ENCODE results near the gene ITPR1.

Gene ITPR1

GRCh38 chr3:4763604-4764247 lies 270.6 kb downstream of the ITPR1 start:
- DNase-seq, result no peak

GRCh38 chr3:4765212-4765611 lies 272.1 kb downstream of the ITPR1 start:
- no peak for DNase-seq

- no peak for DNase-seq
These were observed 273.1 kb downstream of the ITPR1 start for GRCh38 chr3:4766263-4766662.

GRCh38 chr3:4766716-4767499 lies 273.8 kb downstream of the ITPR1 start:
- DNase-seq, result no peak

GRCh38 chr3:4768021-4768420 lies 274.9 kb downstream of the ITPR1 start:
- DNase-seq, result no peak

- DNase-seq, result no peak
These were observed 275.4 kb downstream of the ITPR1 start for GRCh38 chr3:4768521-4768920.

GRCh38 chr3:4770561-4770960 lies 277.4 kb downstream of the ITPR1 start:
- no peak for DNase-seq

- no peak for DNase-seq
These were observed 278.1 kb downstream of the ITPR1 start for GRCh38 chr3:4771243-4771642.

- DNase-seq, result no peak
These were observed 279.1 kb downstream of the ITPR1 start for GRCh38 chr3:4772171-4772804.

- no peak for DNase-seq
These were observed 279.7 kb downstream of the ITPR1 start for GRCh38 chr3:4772858-4773257.

- no peak for DNase-seq
These were observed 280.4 kb downstream of the ITPR1 start for GRCh38 chr3:4773583-4773982.

- DNase-seq, result no peak
These were observed 281.4 kb downstream of the ITPR1 start for GRCh38 chr3:4774531-4774930.

- no peak for DNase-seq
These were observed 283.3 kb downstream of the ITPR1 start for GRCh38 chr3:4776399-4776979.

GRCh38 chr3:4776980-4777581 lies 283.9 kb downstream of the ITPR1 start:
- DNase-seq, result no peak

GRCh38 chr3:4778119-4778518 lies 285.0 kb downstream of the ITPR1 start:
- DNase-seq, result no peak

GRCh38 chr3:4778740-4779139 lies 285.6 kb downstream of the ITPR1 start:
- no peak for DNase-seq

GRCh38 chr3:4780545-4780957 lies 287.4 kb downstream of the ITPR1 start:
- DNase-seq, result no peak

GRCh38 chr3:4782095-4782494 lies 288.9 kb downstream of the ITPR1 start:
- DNase-seq, result no peak

GRCh38 chr3:4785551-4785950 lies 292.4 kb downstream of the ITPR1 start:
- DNase-seq, result no peak

GRCh38 chr3:4786431-4786830 lies 293.3 kb downstream of the ITPR1 start:
- no peak for DNase-seq

GRCh38 chr3:4791358-4791757 lies 298.2 kb downstream of the ITPR1 start:
- no peak for DNase-seq

GRCh38 chr3:4793311-4793710 lies 300.2 kb downstream of the ITPR1 start:
- DNase-seq, result no peak

- DNase-seq, result no peak
These were observed 301.2 kb downstream of the ITPR1 start for GRCh38 chr3:4794331-4794730.
